SH-SY5Y (cell line): Measurements from ENCODE around the gene PRRC2A.

Source experiments
- GATA2 ChIP-seq: IDR thresholded peaks from 2 replicates; pipeline ENCODE4 v1.6.1; 2011; ENCODE audit warnings: mild to moderate bottlenecking, low read depth, low read length
- GATA3 ChIP-seq: IDR thresholded peaks from 2 replicates; pipeline ENCODE4 v1.6.1; 2011; ENCODE audit warnings: low read depth, mild to moderate bottlenecking, low read length, moderate library complexity

DNA sequence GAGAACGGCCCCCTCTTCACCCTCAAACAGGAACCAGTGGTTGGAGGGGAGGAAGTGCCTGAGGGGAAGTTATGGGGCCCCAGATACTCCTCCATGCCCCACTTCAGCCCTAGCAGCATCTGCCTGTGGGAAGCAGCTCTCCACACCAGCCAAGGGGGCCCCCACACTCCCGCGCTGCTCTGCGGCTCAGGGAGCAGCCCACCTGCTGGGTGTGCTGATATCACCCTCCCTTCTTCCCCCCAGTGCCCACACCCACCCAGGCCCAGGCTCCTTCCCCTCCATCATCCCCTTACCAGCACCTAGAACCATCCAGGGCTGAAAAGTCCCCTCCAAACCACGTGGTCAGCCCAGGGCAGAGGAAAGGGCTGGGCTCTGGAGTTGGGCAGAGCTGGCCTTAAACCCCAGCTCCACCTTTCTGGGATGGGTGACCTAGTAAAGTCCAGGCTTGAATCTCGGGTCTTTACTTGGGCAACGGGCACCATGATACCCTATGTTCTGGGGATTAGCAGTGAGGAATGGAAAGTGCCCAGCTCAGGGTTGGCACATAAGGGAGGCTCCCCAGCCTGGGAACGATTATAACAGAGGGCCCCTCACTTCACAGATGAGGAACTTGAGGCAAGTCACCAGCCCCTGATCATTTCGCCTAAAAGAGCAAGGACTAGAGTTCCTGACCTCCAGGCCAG lies 33.8 kb upstream of the PRRC2A start:
- TF ChIP-seq GATA2 (no peak), GATA3 (no peak)
